NCI-H345 (cell line): ENCODE measurements around the gene CORIN.

Source experiments
- DNase-seq: peaks from one replicate; lab custom pipeline; 2025; lab: John Stamatoyannopoulos, UW

CORIN gene

DNA sequence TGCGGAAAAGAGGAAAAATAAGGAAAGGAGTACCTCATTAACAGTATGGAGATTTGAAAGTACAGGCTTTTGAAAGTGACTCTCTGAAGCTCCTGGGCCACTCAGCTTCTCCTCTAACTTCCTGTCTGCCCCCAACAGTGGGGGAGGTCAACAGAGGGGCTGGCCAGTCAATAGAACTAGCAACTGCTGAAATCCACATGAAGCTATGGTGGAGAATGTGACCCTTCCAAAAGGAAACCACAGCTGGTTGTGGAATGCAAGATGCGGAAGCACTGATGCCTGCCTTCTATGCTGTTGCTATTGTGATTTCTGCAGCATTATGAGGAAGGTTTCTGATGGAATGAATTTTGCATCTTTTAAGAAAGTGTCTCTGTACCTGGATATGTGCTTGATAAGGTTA is 2.4 kb downstream of the CORIN start:
- DNase-seq, result no peak

GRCh38 chr4:47831026-47831679 is 6.7 kb downstream of the CORIN start:
- peak; percentile 50 for DNase-seq

GRCh38 chr4:47830265-47831025 is 7.4 kb downstream of the CORIN start:
- DNase-seq, result no peak

DNA sequence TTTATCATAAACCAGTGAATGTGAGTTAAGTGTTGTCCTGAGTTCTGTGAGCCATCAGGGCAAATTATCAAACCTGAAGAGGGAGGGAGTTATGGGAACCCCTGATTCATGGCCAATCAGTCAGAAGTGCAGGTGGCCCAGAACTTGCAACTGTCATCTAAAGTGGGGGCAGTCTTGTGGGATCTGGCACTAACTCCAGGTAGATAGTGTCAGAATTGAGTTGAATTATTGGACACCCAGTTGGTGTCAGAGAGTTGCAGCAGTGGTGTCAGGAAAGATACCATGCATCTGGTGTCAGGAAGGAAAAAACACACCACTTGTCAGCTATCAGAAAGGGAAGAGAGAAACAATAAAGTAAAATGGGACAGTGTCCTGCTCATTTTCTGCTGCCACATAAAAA is 8.4 kb downstream of the CORIN start:
- DNase-seq, result no peak

DNA sequence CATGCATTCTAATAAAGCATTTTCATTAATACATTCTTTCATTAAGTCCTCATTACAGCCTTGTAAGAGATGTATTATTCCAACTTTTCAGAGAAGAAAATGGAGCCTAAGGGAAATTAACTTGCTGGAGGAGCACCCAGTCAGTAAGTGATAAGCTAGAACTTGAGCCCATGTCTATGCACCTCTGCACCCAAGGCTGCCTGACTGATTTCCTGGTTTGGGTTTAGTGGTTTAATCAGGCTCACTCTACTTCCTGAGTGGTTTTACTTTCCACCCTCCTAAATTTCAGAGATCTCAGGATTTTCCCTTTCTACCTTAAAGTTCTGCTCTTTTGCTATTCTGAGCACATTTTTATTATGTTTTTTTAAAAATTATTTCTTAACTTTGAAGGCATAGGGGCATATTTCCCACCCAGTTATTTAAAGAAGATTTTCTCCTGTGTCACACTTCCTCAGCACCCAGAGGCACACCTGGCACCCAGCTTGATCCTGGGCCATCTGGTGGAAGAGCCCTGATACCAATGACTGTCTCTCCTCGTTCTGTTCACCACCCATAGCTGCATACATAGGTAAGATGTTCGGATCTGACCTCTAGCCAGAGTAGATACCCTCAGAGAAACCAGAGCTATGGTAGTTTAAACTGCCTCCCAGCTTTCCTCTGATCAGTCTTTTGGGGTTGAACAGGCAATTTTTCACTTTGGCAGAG is 10.4 kb downstream of the CORIN start:
- no peak for DNase-seq

- no peak for DNase-seq
Observed at GRCh38 chr4:47824840-47825239, 13.0 kb downstream of the CORIN start.

DNA sequence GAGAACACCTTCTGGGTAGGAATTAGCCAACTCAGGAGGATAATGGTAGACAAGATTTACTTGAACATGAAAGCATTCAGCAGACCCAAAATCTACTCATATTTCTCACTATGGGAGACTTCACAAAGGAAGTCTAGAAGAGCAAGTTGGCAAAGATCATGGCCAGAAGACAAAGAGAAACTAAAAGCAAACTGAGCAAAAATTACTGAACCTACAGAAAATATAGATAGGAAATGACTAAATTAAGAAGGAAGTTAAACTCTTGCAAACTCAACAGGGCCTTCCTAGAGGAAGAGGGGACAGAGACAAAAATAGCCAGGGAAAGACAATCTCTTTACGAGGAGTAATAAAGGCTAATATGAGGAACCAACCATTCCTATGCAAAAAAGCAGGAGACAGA is 18.7 kb downstream of the CORIN start:
- no peak for DNase-seq

- DNase-seq, result no peak
Observed at GRCh38 chr4:47817275-47817674, 20.6 kb downstream of the CORIN start.

DNA sequence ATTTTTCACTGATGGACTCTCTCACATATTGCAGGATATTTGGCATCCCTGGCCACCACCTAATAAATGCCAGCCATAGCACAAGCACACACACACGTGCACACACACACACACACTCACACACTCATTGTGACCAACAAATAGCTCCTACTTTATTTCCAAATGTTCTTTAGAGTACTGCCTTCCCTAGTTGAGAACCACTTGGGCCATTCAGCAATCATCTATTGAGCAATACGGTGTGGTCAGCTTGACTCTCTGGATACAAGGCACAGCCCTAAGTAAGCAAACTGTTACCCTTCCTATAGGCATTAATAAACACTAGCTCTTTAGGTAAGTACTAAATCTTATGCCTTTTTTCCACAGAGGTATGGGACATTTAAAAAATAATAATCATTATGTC is 21.1 kb downstream of the CORIN start:
- no peak for DNase-seq

- no peak for DNase-seq
Observed at GRCh38 chr4:47814618-47815295, 23.1 kb downstream of the CORIN start.

- DNase-seq, result no peak
Observed at GRCh38 chr4:47809654-47810203, 28.1 kb downstream of the CORIN start.

DNA sequence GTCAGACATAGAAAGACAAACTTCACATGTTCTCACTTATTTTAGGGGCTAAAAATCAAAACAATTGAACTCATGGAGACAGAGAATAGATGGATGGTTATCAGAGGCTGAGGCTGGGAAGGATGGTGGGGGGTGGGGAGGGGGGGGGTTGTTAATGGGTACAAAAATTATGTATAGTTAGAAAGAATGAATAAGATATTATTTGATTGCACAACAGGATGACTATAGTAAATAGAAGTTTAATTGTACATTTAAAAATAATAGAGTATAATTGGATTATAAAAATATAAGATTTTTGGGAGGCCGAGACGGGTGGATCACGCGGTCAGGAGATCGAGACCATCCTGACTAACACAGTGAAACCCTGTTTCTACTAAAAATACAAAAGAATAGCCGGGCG is 33.3 kb downstream of the CORIN start:
- DNase-seq, result no peak

GRCh38 chr4:47801481-47802002 is 36.3 kb downstream of the CORIN start:
- DNase-seq, result no peak

DNA sequence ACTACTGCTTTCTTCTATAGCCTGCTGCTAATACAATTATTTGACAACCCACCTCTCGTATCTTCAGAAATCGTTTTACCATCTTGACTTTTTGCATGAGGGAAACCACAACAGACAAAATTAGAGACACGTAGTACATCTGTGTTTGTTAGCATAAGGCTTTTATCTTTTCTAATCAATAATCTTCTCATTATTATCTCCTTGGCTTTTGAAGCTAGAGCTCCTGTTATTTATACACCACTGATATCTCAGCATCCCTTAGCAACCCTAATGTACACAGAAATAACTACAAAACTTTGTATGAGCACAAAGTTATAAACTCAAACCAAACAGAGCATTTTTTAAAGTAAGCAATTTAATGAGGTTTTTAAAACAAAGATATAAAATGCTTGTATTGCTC is 39.7 kb downstream of the CORIN start:
- no peak for DNase-seq

DNA sequence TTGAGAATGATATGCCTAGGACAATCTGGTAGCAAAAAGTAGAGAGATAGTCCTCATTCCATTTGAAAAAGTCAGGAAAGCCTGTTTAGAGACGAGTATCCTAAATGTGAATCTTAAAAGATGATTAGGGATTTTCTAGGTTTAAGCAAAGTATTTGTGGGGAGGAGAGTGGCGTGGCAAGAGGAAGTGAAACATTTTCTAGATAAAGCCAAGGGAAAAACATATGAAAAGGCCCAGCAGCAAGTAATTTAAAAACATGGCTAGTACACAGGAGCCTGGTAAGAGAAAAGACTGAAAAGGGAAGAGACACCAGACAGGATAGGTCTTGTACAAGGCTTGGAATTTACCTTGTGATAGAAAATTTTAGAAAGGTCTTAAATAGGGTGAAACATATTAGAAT is 45.9 kb downstream of the CORIN start:
- no peak for DNase-seq

- no peak for DNase-seq
Observed at GRCh38 chr4:47790105-47790504, 47.8 kb downstream of the CORIN start.

- DNase-seq, result no peak
Observed at GRCh38 chr4:47788126-47788525, 49.7 kb downstream of the CORIN start.

GRCh38 chr4:47786958-47787370 is 50.9 kb downstream of the CORIN start:
- no peak for DNase-seq

DNA sequence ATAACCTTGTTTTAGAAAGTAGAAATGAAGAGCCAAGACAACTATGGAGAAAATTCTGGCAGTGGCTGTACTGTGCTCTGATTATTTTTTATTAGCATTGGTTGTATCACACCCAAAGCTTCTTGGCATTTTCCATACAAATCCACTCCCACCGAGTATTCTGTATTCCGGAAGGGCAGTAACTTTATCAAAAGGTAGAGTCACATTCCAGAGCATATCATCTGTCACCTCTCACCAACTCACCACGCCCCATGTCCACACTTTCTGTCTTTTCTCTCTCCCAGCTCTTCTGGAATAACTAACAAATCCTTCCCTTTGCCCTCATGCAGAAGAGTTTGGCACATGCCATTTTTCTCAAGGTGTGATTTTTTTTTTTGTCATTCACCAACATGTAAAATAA is 52.7 kb downstream of the CORIN start:
- no peak for DNase-seq

GRCh38 chr4:47784222-47784621 is 53.6 kb downstream of the CORIN start:
- no peak for DNase-seq

GRCh38 chr4:47776353-47776752 is 61.5 kb downstream of the CORIN start:
- no peak for DNase-seq

DNA sequence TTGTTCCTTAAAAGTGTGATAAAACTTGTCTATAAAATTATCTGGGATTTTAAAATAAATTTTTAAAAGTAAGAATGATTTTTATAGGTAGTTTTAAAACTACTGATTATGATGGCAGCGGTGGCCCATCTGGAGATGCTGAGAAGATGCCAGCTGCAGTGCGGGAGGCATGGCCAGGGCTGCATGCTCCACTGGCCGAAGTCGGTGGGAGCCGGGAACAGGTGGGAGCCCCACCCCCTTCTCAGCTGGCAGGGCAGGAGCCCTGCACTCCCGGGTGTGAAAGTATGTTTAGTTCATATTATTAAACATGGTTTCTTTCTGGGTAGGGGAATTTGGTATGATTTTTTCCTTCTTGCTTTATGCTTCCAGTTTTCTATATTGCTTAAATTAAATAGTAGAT is 63.8 kb downstream of the CORIN start:
- no peak for DNase-seq
